K562 (cell line): Measurements from ENCODE around the gene SHB. TPM values are rescaled to one million over a fixed set of nuclear protein-coding genes. Genes with fewer than 3 reads are reported as not detected.

Source experiments
- ATAC-seq: fragments of 200-7000 bp; cut with Tn5 transposase; 3 replicates; pipeline ENCODE4 v1.9.1; 2020; ENCODE audit warnings: moderate library complexity
- BruUV-seq: library from RNA; stranded (reverse); fragments of 400-500 nt; replicated peaks from 2 replicates; lab custom pipeline; 2021; lab: Mats Ljungman, UMichigan
- CTCF ChIA-PET: fragments of 300-600 bp; formaldehyde crosslinking; extraction: SDS; loops from one replicate; lab custom pipeline; 2021; ENCODE audit warnings: low intra/inter-chr PET ratio; lab: Yijun Ruan, JAX
- POLR2A ChIA-PET: fragments of 300-600, 350-650 bp; sonication (Branson Sonifier 250); formaldehyde crosslinking; extraction: SDS; loops from one replicate; lab custom pipeline; 2021; ENCODE audit warnings: antibody characterized with exemption, inconsistent platforms; lab: Yijun Ruan, JAX
- DNase-seq, 4 experiments: peaks; one replicate each; pipeline versions ENCODE4 v3.0.0 to v3.0.0-alpha.2; 2011 to 2018; ENCODE audit warnings: low spot score in 3 of 4, mixed read lengths in 3 of 4; ENCODE audit errors: extremely low read depth in 1 of 4
- FAIRE-seq: peaks from 2 replicates; lab custom pipeline; 2011; peaks lifted over from hg19 to GRCh38; lab: Jason Lieb, UNC
- H2AFZ ChIP-seq: 2 replicates; pipeline ENCODE4 v1.6.0; 2011; ENCODE audit warnings: low read depth, low read length, control low read depth, inconsistent platforms
- H3K27ac ChIP-seq: fragments of 200-600 bp; 3 replicates; pipeline ENCODE4 v1.8.0; 2011; ENCODE audit warnings: low read depth, mild to moderate bottlenecking, control low read depth, inconsistent platforms, low read length, moderate library complexity, mixed read lengths; ENCODE audit errors: extremely low read depth
- H3K27me3 ChIP-seq, 2 experiments: fragments of 300-600 bp in 1 of 2; 2 replicates in 1 of 2; 3 replicates in 1 of 2; pipeline versions ENCODE4 v1.6.0 to v1.8.0; 2011; ENCODE audit warnings: inconsistent platforms in 2 of 2, low read length in 2 of 2, mild to moderate bottlenecking in 1 of 2, mixed read lengths in 1 of 2, moderate library complexity in 1 of 2; ENCODE audit not compliant: control insufficient read depth in 2 of 2, insufficient read depth in 2 of 2
- H3K36me3 ChIP-seq: fragments of 300-600 bp; 3 replicates; pipeline ENCODE4 v1.8.0; 2011; ENCODE audit warnings: mild to moderate bottlenecking, low read length, inconsistent platforms; ENCODE audit not compliant: control insufficient read depth, insufficient read depth
- H3K4me1 ChIP-seq, 2 experiments: fragments of 200-600 bp in 1 of 2; replicated peaks in 1 of 2; 2 replicates in 1 of 2; 3 replicates in 1 of 2; pipeline versions ENCODE4 v1.5.1 to v1.8.0; 2011; ENCODE audit warnings: inconsistent platforms in 2 of 2, low read length in 2 of 2, mild to moderate bottlenecking in 1 of 2, mixed read lengths in 1 of 2, moderate library complexity in 1 of 2; ENCODE audit not compliant: control insufficient read depth in 2 of 2, insufficient read depth in 2 of 2
- H3K4me2 ChIP-seq: 2 replicates; pipeline ENCODE4 v1.6.1; 2011; ENCODE audit warnings: low read length, control low read depth, inconsistent platforms, mixed read lengths; ENCODE audit not compliant: insufficient read depth
- H3K4me3 ChIP-seq: fragments of 200-600 bp; sonication (generic), shearing (Covaris generic); 2 replicates; pipeline ENCODE4 v1.5.1; 2016; ENCODE audit warnings: control low read depth, inconsistent platforms
- H3K79me2 ChIP-seq: fragments of 200-600 bp; 3 replicates; pipeline ENCODE4 v1.8.0; 2011; ENCODE audit warnings: low read length, inconsistent platforms; ENCODE audit not compliant: control insufficient read depth, insufficient read depth
- H3K9ac ChIP-seq, 2 experiments: 2 replicates each; pipeline versions ENCODE4 v1.6.0 to v1.6.1; 2011; ENCODE audit warnings: low read depth in 2 of 2, low read length in 2 of 2, control low read depth in 1 of 2, inconsistent platforms in 1 of 2, mild to moderate bottlenecking in 1 of 2, mixed read lengths in 1 of 2; ENCODE audit not compliant: insufficient read depth in 1 of 2
- H3K9me1 ChIP-seq: one replicate; pipeline ENCODE4 v1.6.0; 2011; ENCODE audit warnings: inconsistent platforms, mild to moderate bottlenecking, low read length, moderate library complexity; ENCODE audit not compliant: control insufficient read depth, insufficient read depth
- H3K9me3 ChIP-seq: replicated peaks from 2 replicates; pipeline ENCODE4 v1.5.1; 2011; ENCODE audit warnings: low read depth, low read length, inconsistent platforms; ENCODE audit not compliant: control insufficient read depth, insufficient read depth
- H4K20me1 ChIP-seq: replicated peaks from 2 replicates; pipeline ENCODE4 v1.6.1; 2011; ENCODE audit warnings: low read length, inconsistent platforms, mixed read lengths; ENCODE audit not compliant: control insufficient read depth, insufficient read depth
- CBFA2T2 ChIP-seq: fragments of 450-650 bp; conservative IDR thresholded peaks from 2 replicates; pipeline ENCODE4 v1.6.1; 2017; ENCODE audit warnings: mild to moderate bottlenecking
- CC2D1A ChIP-seq: fragments of 450-650 bp; IDR thresholded peaks from 2 replicates; pipeline ENCODE4 v1.6.1; 2017; ENCODE audit warnings: mild to moderate bottlenecking
- CCNT2 ChIP-seq: IDR thresholded peaks from 2 replicates; pipeline ENCODE4 v1.6.1; 2011; ENCODE audit warnings: borderline replicate concordance, low read depth, mild to moderate bottlenecking, moderate library complexity, mixed read lengths, low read length; ENCODE audit not compliant: insufficient read length; ENCODE audit errors: extremely low read depth
- CEBPZ ChIP-seq: fragments of 150-350 bp; IDR thresholded peaks from 2 replicates; pipeline ENCODE4 v1.6.1; 2014; ENCODE audit warnings: low read depth, mild to moderate bottlenecking, low read length, borderline replicate concordance
- NFXL1 ChIP-seq: fragments of 450-650 bp; formaldehyde crosslinking; IDR thresholded peaks from 2 replicates; pipeline ENCODE4 v1.4.0; 2021; ENCODE audit warnings: mild to moderate bottlenecking
- NFYB ChIP-seq: IDR thresholded peaks from 2 replicates; pipeline ENCODE4 v1.6.1; 2011; ENCODE audit warnings: mild to moderate bottlenecking, moderate library complexity; ENCODE audit not compliant: insufficient read length; ENCODE audit errors: extremely low read depth
- RAD51 ChIP-seq: fragments of 450-650 bp; IDR thresholded peaks from 2 replicates; pipeline ENCODE4 v1.7.1; 2016; ENCODE audit warnings: low read depth, mild to moderate bottlenecking, borderline replicate concordance
- SIX5 ChIP-seq, 2 experiments: IDR thresholded peaks; 2 replicates each; pipeline ENCODE4 v1.6.1; 2011; ENCODE audit warnings: low read length in 2 of 2, borderline replicate concordance in 1 of 2, low read depth in 1 of 2, mild to moderate bottlenecking in 1 of 2, moderate library complexity in 1 of 2; ENCODE audit not compliant: insufficient read depth in 1 of 2
- USF2 ChIP-seq: sonication (generic); formaldehyde crosslinking; IDR thresholded peaks from 2 replicates; pipeline ENCODE4 v1.5.0; 2020; ENCODE audit warnings: missing genetic modification reagents
- ZNF143 ChIP-seq: sonication (generic); formaldehyde crosslinking; IDR thresholded peaks from 2 replicates; pipeline ENCODE4 v1.9.0; 2022; ENCODE audit warnings: mild to moderate bottlenecking, missing genetic modification reagents
- WGBS: fragments of 100-300 bp; shearing (Covaris generic); methylation state at CpG from one replicate; pipeline ENCODE4 v1.1.6; 2016; ENCODE audit warnings: low coverage, mixed read lengths; ENCODE audit not compliant: insufficient coverage; ENCODE audit errors: missing lambda C conversion rate; 5-methylcytosine and 5-hydroxymethylcytosine counted together
- in situ Hi-C: fragments of 300-500 bp; cut with MboI; formaldehyde crosslinking; loops from 4 replicates; pipeline ENCODE4 v1.15.0; 2018; ENCODE audit warnings: inconsistent platforms, mixed read lengths
- intact Hi-C: fragments of 100-400 bp; cut with micrococcal nuclease; formaldehyde crosslinking; loops from 2 replicates; pipeline ENCODE4 v1.14.2; 2022
- polyA plus RNA-seq, 8 experiments: library from polyadenylated mRNA; depleted of rRNA in 4 of 8; stranded (reverse) in 5 of 8; unstranded in 3 of 8; fragments of >200 nt; fragmentation: Nextera tagmentation in 2 of 8; fragmentation: Illumina TruSeq in 1 of 8; extraction: Ambion mirVana in 2 of 8; extraction: Trizol in 1 of 8; gene quantifications; 2 replicates each; pipeline versions ENCODE4 v1.2.1 to v1.2.3, GENCODE V29; 2011 to 2014; ENCODE audit warnings: inconsistent platforms in 1 of 8, missing spikeins in 1 of 8
- total RNA-seq, 7 experiments: library from RNA; depleted of rRNA in 6 of 7; stranded (reverse); fragments of >200 nt in 6 of 7; fragmentation: Illumina TruSeq in 2 of 7; extraction: Trizol in 2 of 7; gene quantifications; 2 replicates each; pipeline versions ENCODE4 v1.2.1 to v1.2.3, GENCODE V29; 2011 to 2021; ENCODE audit warnings: low replicate concordance in 1 of 7
- TF ChIP-seq, protein P1 (sequence below): fragments of 250-450 bp; sonication (Bioruptor Pico); IDR thresholded peaks from 2 replicates; pipeline ENCODE4 v1.5.0; 2021; ENCODE audit warnings: mild to moderate bottlenecking, borderline replicate concordance

SHB gene
- total and polyA plus RNA-seq, 9 of the 15 experiments (the other 6 are each of a cell fraction or from before 2014, with no cell fraction given): 0.78 to 16.0 (median 5.3) TPM

- TF ChIP-seq CCNT2 (no peak), CC2D1A (no peak)
- TF ChIP-seq, protein P1, sequence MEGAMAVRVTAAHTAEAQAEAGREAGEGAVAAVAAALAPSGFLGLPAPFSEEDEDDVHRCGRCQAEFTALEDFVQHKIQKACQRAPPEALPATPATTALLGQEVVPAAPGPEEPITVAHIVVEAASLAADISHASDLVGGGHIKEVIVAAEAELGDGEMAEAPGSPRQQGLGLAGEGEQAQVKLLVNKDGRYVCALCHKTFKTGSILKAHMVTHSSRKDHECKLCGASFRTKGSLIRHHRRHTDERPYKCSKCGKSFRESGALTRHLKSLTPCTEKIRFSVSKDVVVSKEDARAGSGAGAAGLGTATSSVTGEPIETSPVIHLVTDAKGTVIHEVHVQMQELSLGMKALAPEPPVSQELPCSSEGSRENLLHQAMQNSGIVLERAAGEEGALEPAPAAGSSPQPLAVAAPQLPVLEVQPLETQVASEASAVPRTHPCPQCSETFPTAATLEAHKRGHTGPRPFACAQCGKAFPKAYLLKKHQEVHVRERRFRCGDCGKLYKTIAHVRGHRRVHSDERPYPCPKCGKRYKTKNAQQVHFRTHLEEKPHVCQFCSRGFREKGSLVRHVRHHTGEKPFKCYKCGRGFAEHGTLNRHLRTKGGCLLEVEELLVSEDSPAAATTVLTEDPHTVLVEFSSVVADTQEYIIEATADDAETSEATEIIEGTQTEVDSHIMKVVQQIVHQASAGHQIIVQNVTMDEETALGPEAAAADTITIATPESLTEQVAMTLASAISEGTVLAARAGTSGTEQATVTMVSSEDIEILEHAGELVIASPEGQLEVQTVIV (CRISPR knock-in tag): no peak
- TF ChIP-seq, all 486 proteins: peak for 0
Observed at GRCh38 chr9:37921168-37921510, 147.9 kb downstream of the SHB start (continued).

DNA sequence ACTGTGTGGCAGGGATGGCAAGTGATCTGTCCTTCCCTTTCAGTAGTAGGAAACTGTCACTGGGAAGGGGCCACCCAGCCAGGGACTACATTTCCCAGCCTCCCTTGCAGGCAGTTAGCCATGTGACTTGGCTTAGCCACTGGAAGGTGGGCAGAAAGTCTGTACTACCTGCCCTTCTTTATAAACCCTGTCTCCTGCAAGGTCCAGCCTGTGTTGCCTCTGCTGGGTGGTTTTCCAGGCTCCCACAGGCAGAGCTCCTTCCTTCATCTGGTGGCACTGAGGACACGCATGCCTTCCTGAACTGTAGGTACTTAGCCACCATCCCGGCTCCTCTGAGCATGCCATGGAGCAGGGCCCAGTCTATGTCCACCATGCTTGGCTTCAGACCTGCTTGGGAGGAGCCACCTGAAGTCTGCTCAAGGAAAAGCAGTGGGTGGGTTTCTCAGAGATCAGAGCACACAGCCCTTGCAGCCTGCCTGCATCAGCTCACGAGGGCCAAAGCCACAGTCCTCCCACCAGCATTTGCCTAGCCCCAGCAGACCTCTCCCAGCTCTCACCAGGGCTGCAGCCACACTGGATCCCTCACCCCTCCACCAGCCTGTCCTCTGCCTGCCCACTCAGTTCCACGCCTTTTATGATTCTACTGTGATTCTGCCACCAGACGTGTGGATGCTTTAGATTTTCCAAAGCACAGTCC is 148.4 kb downstream of the SHB start:
- Histone ChIP-seq H3K4me3 (no peak overlapping the region), H3K79me2 (no peaks in the 10 kb centered on the region), H3K9ac (peak overlapping the region in 1 of 2 experiments; percentile 24; a peak in 2 of 4 replicates), H3K9me3 (no peaks in the 10 kb centered on the region), H3K4me1 (peaks cover 11 to 31% of the 10 kb centered on the region in 2 experiments; a peak in 4 of 5 replicates), H3K9me1 (no peaks in the 10 kb centered on the region), H2AFZ (no peak overlapping the region), H3K36me3 (peaks cover 11% of the 10 kb centered on the region; the same call in 1 of the 3 replicates), H4K20me1 (peaks cover 10% of the 10 kb centered on the region; the same call in 1 of the 2 replicates), H3K4me2 (no peak overlapping the region), H3K27me3 (no peaks in the 10 kb centered on the region), H3K27ac (no peak overlapping the region)
- peak; percentile 35 to 50 (median 44) for DNase-seq
- peak; percentile 89 for ATAC-seq
- 91% methylated on average over 5 of the region's 5 CpGs for WGBS
- intact Hi-C loops (no loop called here), in situ Hi-C loops (no loop called here)
- CTCF ChIA-PET: interaction anchor here (0.6 kb wide), 1 partner anchor 148 kb away, joined by 3 read pairs; no protein-coding TSS in a partner anchor
- POLR2A ChIA-PET: interaction anchor here (0.6 to 1.5 kb wide), 3 partner anchors 48 to 317 kb away, joined by 3 read pairs; no protein-coding TSS in a partner anchor
- no TSS peak for BruUV-seq
- peak; percentile 92 for FAIRE-seq
- TF ChIP-seq CBFA2T2: peak; percentile 34; the same call in 1 of the 2 replicates
- peak; percentile 36 for TF ChIP-seq NFYB
- TF ChIP-seq ZNF143 (CRISPR knock-in tag): peak; percentile 87
- TF ChIP-seq NFXL1 (CRISPR knock-in tag): no peak
- peak; percentile 70 to 76; a peak in 3 of 4 replicates for TF ChIP-seq SIX5 (IDR thresholded peaks at IDR 0.05; ENCODE audit: borderline replicate concordance in 1 of 2, insufficient read depth in 1 of 2, low read depth in 1 of 2, low read length in 2 of 2)
- TF ChIP-seq CEBPZ: no peak
- peak; percentile 96 for TF ChIP-seq USF2
- peak; percentile 86 for TF ChIP-seq RAD51
